Fibroblast of upper back skin (primary cell): ENCODE results near the gene GALNT16.
A peak's percentile ranks its signal among the peaks of the same experiment; 100 is the strongest.
"Not testable (repeated sequence)": the region's sequence is repeated elsewhere in the genome, so short reads cannot be mapped to it uniquely, and the experiment has no call there.

Experiments used
- DNase-seq: peaks from one replicate; pipeline ENCODE4 v3.0.0-alpha.2; 2013

The GALNT16 gene

GRCh38 chr14:69259527-69260189, at the start of gene GALNT16:
TSS of gene GALNT16 (plus strand) at chr14:69260158. CDS start at chr14:69260291, 133 bp downstream.
- no peak for DNase-seq

GRCh38 chr14:69214393-69214792, 45.6 kb upstream of the GALNT16 start:
- no peak for DNase-seq

GRCh38 chr14:69217663-69218062, 42.3 kb upstream of the GALNT16 start:
- not testable (repeated sequence) for DNase-seq

- DNase-seq: no peak
These were observed 35.0 kb upstream of the GALNT16 start for GRCh38 chr14:69224946-69225345.

- DNase-seq: no peak
These were observed 33.8 kb upstream of the GALNT16 start for GRCh38 chr14:69226178-69226577.

GRCh38 chr14:69226736-69227135, 33.2 kb upstream of the GALNT16 start:
- DNase-seq: no peak

GRCh38 chr14:69231486-69231885, 28.5 kb upstream of the GALNT16 start:
- DNase-seq: no peak

GRCh38 chr14:69232388-69232787, 27.6 kb upstream of the GALNT16 start:
- DNase-seq: no peak

GRCh38 chr14:69234106-69234505, 25.9 kb upstream of the GALNT16 start:
- no peak for DNase-seq

GRCh38 chr14:69235708-69236107, 24.2 kb upstream of the GALNT16 start:
- DNase-seq: no peak

- DNase-seq: no peak
These were observed 22.8 kb upstream of the GALNT16 start for GRCh38 chr14:69237142-69237541.

- no peak for DNase-seq
These were observed 22.4 kb upstream of the GALNT16 start for GRCh38 chr14:69237584-69237983.

GRCh38 chr14:69238883-69239282, 21.1 kb upstream of the GALNT16 start:
- DNase-seq: no peak

- no peak for DNase-seq
These were observed 19.3 kb upstream of the GALNT16 start for GRCh38 chr14:69240527-69241173.

- no peak for DNase-seq
These were observed 18.4 kb upstream of the GALNT16 start for GRCh38 chr14:69241577-69241976.

- peak; percentile 75 for DNase-seq
These were observed 17.4 kb upstream of the GALNT16 start for GRCh38 chr14:69242311-69243224.

GRCh38 chr14:69244946-69245345, 15.0 kb upstream of the GALNT16 start:
- DNase-seq: no peak

GRCh38 chr14:69246331-69246730, 13.6 kb upstream of the GALNT16 start:
- DNase-seq: no peak

- DNase-seq: peak; percentile 90
These were observed 12.1 kb upstream of the GALNT16 start for GRCh38 chr14:69247676-69248440.

- DNase-seq: no peak
These were observed 10.4 kb upstream of the GALNT16 start for GRCh38 chr14:69249603-69250002.

GRCh38 chr14:69252851-69253250, 7.1 kb upstream of the GALNT16 start:
- no peak for DNase-seq

- DNase-seq: no peak
These were observed 811 bp upstream of the GALNT16 start for GRCh38 chr14:69259168-69259526.
